GM12878 (cell line): ENCODE measurements around the gene FGF11. TPM values are rescaled to one million over a fixed set of nuclear protein-coding genes. Genes with fewer than 3 reads are reported as not detected.

Source experiments
- ATAC-seq: fragments of 200-7000 bp; cut with Tn5 transposase; 3 replicates; pipeline ENCODE4 v1.9.1; 2020; ENCODE audit warnings: mild to moderate bottlenecking, moderate library complexity
- BruUV-seq: library from RNA; stranded (reverse); fragments of 400-500 nt; replicated peaks from 2 replicates; lab custom pipeline; 2021; lab: Mats Ljungman, UMichigan
- CTCF ChIA-PET: fragments of 300-600 bp; sonication (Branson Sonifier 250); formaldehyde crosslinking; extraction: SDS; loops from one replicate; lab custom pipeline; 2021; ENCODE audit warnings: inconsistent platforms; lab: Yijun Ruan, JAX
- POLR2A ChIA-PET: fragments of 350-600 bp; formaldehyde crosslinking; extraction: SDS; loops from one replicate; lab custom pipeline; 2021; ENCODE audit warnings: inconsistent platforms; lab: Charles Lee
- RAD21 ChIA-PET: fragments of 300-600 bp; sonication (Branson Sonifier 250); formaldehyde crosslinking; loops from one replicate; lab custom pipeline; 2023; ENCODE audit warnings: antibody characterized with exemption; ENCODE audit not compliant: unreplicated experiment; lab: Charles Lee
- SMC1A ChIA-PET: fragments of 300-600 bp; sonication (Branson Sonifier 250); formaldehyde crosslinking; loops from one replicate; lab custom pipeline; 2023; ENCODE audit not compliant: unreplicated experiment, uncharacterized antibody; lab: Charles Lee
- DNase-seq: peaks from one replicate; pipeline ENCODE4 v3.0.0-alpha.2; 2011; ENCODE audit warnings: low read depth, low spot score
- FAIRE-seq: peaks from 3 replicates; lab custom pipeline; 2011; peaks lifted over from hg19 to GRCh38; lab: Jason Lieb, UNC
- H2AFZ ChIP-seq: 2 replicates; pipeline ENCODE4 v1.6.0; 2011; ENCODE audit warnings: low read depth, low read length, control low read depth; ENCODE audit not compliant: control insufficient read depth
- H3K27ac ChIP-seq: 2 replicates; pipeline ENCODE4 v1.5.1; 2011; ENCODE audit warnings: control low read depth; ENCODE audit not compliant: control insufficient read depth, insufficient read depth
- H3K27me3 ChIP-seq, 2 experiments: replicated peaks in 1 of 2; 2 replicates each; pipeline versions ENCODE4 v1.6.0 to v1.6.1; 2011; ENCODE audit warnings: low read length in 1 of 2; ENCODE audit not compliant: control insufficient read depth in 2 of 2, insufficient read depth in 2 of 2
- H3K36me3 ChIP-seq, 2 experiments: 2 replicates each; pipeline ENCODE4 v1.5.1; 2011; ENCODE audit warnings: low read length in 1 of 2; ENCODE audit not compliant: control insufficient read depth in 2 of 2, insufficient read depth in 2 of 2
- H3K4me1 ChIP-seq: 2 replicates; pipeline ENCODE4 v1.6.1; 2011; ENCODE audit warnings: mild to moderate bottlenecking, low read length, moderate library complexity, mixed read lengths; ENCODE audit not compliant: control insufficient read depth, insufficient read depth
- H3K4me2 ChIP-seq: 2 replicates; pipeline ENCODE4 v1.6.0; 2011; ENCODE audit warnings: control low read depth; ENCODE audit not compliant: control insufficient read depth, insufficient read depth
- H3K4me3 ChIP-seq: fragments of 200-600 bp; sonication (generic); 2 replicates; pipeline ENCODE4 v1.5.1; 2016
- H3K79me2 ChIP-seq: 2 replicates; pipeline ENCODE4 v1.6.0; 2011; ENCODE audit warnings: low read length; ENCODE audit not compliant: control insufficient read depth, insufficient read depth
- H3K9ac ChIP-seq: 2 replicates; pipeline ENCODE4 v1.8.0; 2011; ENCODE audit warnings: low read length, control low read depth, mixed read lengths; ENCODE audit not compliant: control insufficient read depth, insufficient read depth
- H3K9me3 ChIP-seq: replicated peaks from 3 replicates; pipeline ENCODE4 v1.5.1; 2011; ENCODE audit warnings: mild to moderate bottlenecking, low read length; ENCODE audit not compliant: control insufficient read depth, insufficient read depth
- H4K20me1 ChIP-seq: 2 replicates; pipeline ENCODE4 v1.6.0; 2011; ENCODE audit not compliant: control insufficient read depth, insufficient read depth
- CEBPZ ChIP-seq: fragments of 150-350 bp; IDR thresholded peaks from 2 replicates; pipeline ENCODE4 v1.6.1; 2016; ENCODE audit warnings: low read depth, low read length
- CTCF ChIP-seq, 3 experiments: IDR thresholded peaks in 2 of 3; conservative IDR thresholded peaks in 1 of 3; 2 replicates each; pipeline ENCODE4 v1.5.1; 2011; ENCODE audit warnings: low read depth in 3 of 3, low read length in 3 of 3, mild to moderate bottlenecking in 3 of 3, control low read depth in 2 of 3, moderate library complexity in 2 of 3, inconsistent platforms in 1 of 3, mixed read lengths in 1 of 3; ENCODE audit not compliant: control insufficient read depth in 2 of 3, insufficient read depth in 1 of 3; ENCODE audit errors: extremely low read depth in 1 of 3
- FOXK2 ChIP-seq: fragments of 450-650 bp; IDR thresholded peaks from 2 replicates; pipeline ENCODE4 v1.6.1; 2017; ENCODE audit warnings: mild to moderate bottlenecking, moderate library complexity
- IKZF1 ChIP-seq: fragments of 450-650 bp; conservative IDR thresholded peaks from 2 replicates; pipeline ENCODE4 v1.6.1; 2017; ENCODE audit warnings: antibody characterized with exemption, mild to moderate bottlenecking
- MTA3 ChIP-seq: IDR thresholded peaks from 2 replicates; pipeline ENCODE4 v1.6.1; 2012; ENCODE audit warnings: low read length, inconsistent platforms, borderline replicate concordance
- NFYB ChIP-seq: IDR thresholded peaks from 2 replicates; pipeline ENCODE4 v1.6.1; 2011; ENCODE audit warnings: low read depth, mild to moderate bottlenecking, low read length, improper control_type of control experiment, moderate library complexity; ENCODE audit not compliant: insufficient read depth
- SIN3A ChIP-seq: IDR thresholded peaks from 2 replicates; pipeline ENCODE4 v1.6.1; 2012; ENCODE audit warnings: low read depth, low read length, improper control_type of control experiment
- SMAD5 ChIP-seq: IDR thresholded peaks from 2 replicates; pipeline ENCODE4 v1.6.1; 2016; ENCODE audit warnings: antibody characterized with exemption, low read depth
- SRF ChIP-seq, 2 experiments: IDR thresholded peaks; 2 replicates each; pipeline ENCODE4 v1.6.1; 2011; ENCODE audit warnings: low read depth in 2 of 2, low read length in 2 of 2, mild to moderate bottlenecking in 1 of 2, moderate library complexity in 1 of 2
- WGBS: methylation state at CpG from one replicate; pipeline ENCODE4 v1.1.6; 2016; ENCODE audit warnings: low lambda C conversion rate; ENCODE audit not compliant: insufficient replicate concordance, insufficient coverage; ENCODE audit errors: missing lambda C conversion rate; 5-methylcytosine and 5-hydroxymethylcytosine counted together
- in situ Hi-C: fragments of 300-500 bp; cut with MboI; formaldehyde crosslinking; loops from 9 replicates; pipeline ENCODE4 v1.14.3; 2018; ENCODE audit warnings: mixed read lengths
- intact Hi-C: fragments of 100-400 bp; cut with micrococcal nuclease; formaldehyde crosslinking; loops from one replicate; pipeline ENCODE4 v1.14.2; 2022; ENCODE audit not compliant: unreplicated experiment
- polyA plus RNA-seq, 11 experiments: library from polyadenylated mRNA; depleted of rRNA in 4 of 11; unstranded in 6 of 11; stranded (reverse) in 5 of 11; fragments of >200 nt; fragmentation: Nextera tagmentation in 4 of 11; fragmentation: Illumina TruSeq in 1 of 11; extraction: Ambion mirVana in 4 of 11; extraction: Trizol in 1 of 11; gene quantifications; 1 replicate in 1 of 11; 2 replicates in 10 of 11; pipeline versions ENCODE4 v1.2.1 to v1.2.3, GENCODE V29; 2011 to 2016; ENCODE audit warnings: inconsistent platforms in 2 of 11, missing spikeins in 2 of 11, low read depth in 1 of 11
- total RNA-seq, 4 experiments: library from RNA; depleted of rRNA in 3 of 4; stranded (reverse); fragments of >200 nt in 3 of 4; fragmentation: Illumina TruSeq in 1 of 4; extraction: Trizol in 1 of 4; gene quantifications; 2 replicates each; pipeline versions ENCODE4 v1.2.1 to v1.2.3, GENCODE V29; 2013 to 2021

Gene FGF11
- total and polyA plus RNA-seq, 10 of the 15 experiments (the other 5 are each of a cell fraction or from before 2014, with no cell fraction given), result 0.69 to 21.1 (median 2.6) TPM

GRCh38 chr17:7468290-7468689, 29.0 kb downstream of the FGF11 start:
- SMC1A ChIA-PET, result no interaction called here
- Histone ChIP-seq H3K27me3 (no peaks in the 10 kb centered on the region), H3K27ac (no peak overlapping the region), H3K4me2 (no peak overlapping the region), H3K4me1 (no peaks in the 10 kb centered on the region; the same call in 1 of the 2 replicates), H3K79me2 (no peaks in the 10 kb centered on the region), H4K20me1 (no peaks in the 10 kb centered on the region), H2AFZ (no peak overlapping the region), H3K9ac (no peak overlapping the region), H3K36me3 (peaks cover 0 to 3% of the 10 kb centered on the region in 2 experiments; a peak in 3 of 4 replicates), H3K9me3 (no peaks in the 10 kb centered on the region), H3K4me3 (no peak overlapping the region)
- RAD21 ChIA-PET, result no interaction called here
- intact Hi-C loops (no loop called here), in situ Hi-C loops (no loop called here)
- no peak for TF ChIP-seq CTCF (IDR thresholded peaks at IDR 0.05 in 2 of 3, conservative IDR thresholded peaks at IDR 0.05 in 1 of 3; ENCODE audit: control insufficient read depth in 2 of 3, extremely low read depth in 1 of 3, insufficient read depth in 1 of 3, low read depth in 3 of 3, low read length in 3 of 3)
- TF ChIP-seq IKZF1, result no peak
- TF ChIP-seq CEBPZ, result no peak
- no peak for TF ChIP-seq FOXK2
- no peak for TF ChIP-seq NFYB
- no peak for TF ChIP-seq MTA3
- no peak for TF ChIP-seq SIN3A
- no peak for TF ChIP-seq SMAD5
- TF ChIP-seq SRF (IDR thresholded peaks at IDR 0.05; ENCODE audit: low read depth in 2 of 2, low read length in 2 of 2), result no peak
- BruUV-seq, result no TSS peak
- CTCF ChIA-PET, result interaction anchor here (1.7 kb wide), 1 partner anchor 8 kb away, joined by 4 read pairs; no protein-coding TSS in a partner anchor
- WGBS, result 94% methylated on average over 11 of the region's 11 CpGs
- POLR2A ChIA-PET, result interaction anchor here (1.0 to 2.4 kb wide), 2 partner anchors 8 to 9 kb away, joined by 3 to 9 read pairs; no protein-coding TSS in a partner anchor
- ATAC-seq (no peak), FAIRE-seq (no peak), DNase-seq (no peak)
